HEK293 (cell line): ENCODE data around the gene PCLAF.

ENCODE experiments used
- ATF2 ChIP-seq: fragments of 450-650 bp; formaldehyde crosslinking; IDR thresholded peaks from 2 replicates; pipeline ENCODE4 v1.5.1; 2016; ENCODE audit warnings: missing biosample characterization, missing genetic modification characterization, low read depth
- FEZF1 ChIP-seq: fragments of 450-650 bp; formaldehyde crosslinking; IDR thresholded peaks from 2 replicates; pipeline ENCODE4 v1.5.1; 2016; ENCODE audit warnings: missing biosample characterization, missing genetic modification characterization
- OSR2 ChIP-seq: fragments of 450-650 bp; formaldehyde crosslinking; IDR thresholded peaks from 2 replicates; pipeline ENCODE4 v1.5.1; 2016; ENCODE audit warnings: missing biosample characterization, missing genetic modification characterization
- PRDM10 ChIP-seq: fragments of 450-650 bp; formaldehyde crosslinking; IDR thresholded peaks from 2 replicates; pipeline ENCODE4 v1.5.1; 2016; ENCODE audit warnings: missing biosample characterization, missing genetic modification characterization
- PRDM6 ChIP-seq: fragments of 450-650 bp; formaldehyde crosslinking; IDR thresholded peaks from 2 replicates; pipeline ENCODE4 v1.5.1; 2017; ENCODE audit warnings: missing biosample characterization, missing genetic modification characterization
- SALL2 ChIP-seq: fragments of 450-650 bp; formaldehyde crosslinking; IDR thresholded peaks from 2 replicates; pipeline ENCODE4 v1.5.0; 2017; ENCODE audit warnings: missing biosample characterization, mild to moderate bottlenecking, missing genetic modification characterization, borderline replicate concordance
- SP7 ChIP-seq: fragments of 450-650 bp; formaldehyde crosslinking; IDR thresholded peaks from 2 replicates; pipeline ENCODE4 v1.5.1; 2016; ENCODE audit warnings: missing biosample characterization, missing genetic modification characterization
- TSHZ1 ChIP-seq: fragments of 450-650 bp; formaldehyde crosslinking; IDR thresholded peaks from 2 replicates; pipeline ENCODE4 v1.5.1; 2016; ENCODE audit warnings: missing biosample characterization, missing genetic modification characterization, borderline replicate concordance
- ZNF140 ChIP-seq: fragments of 450-650 bp; formaldehyde crosslinking; IDR thresholded peaks from 2 replicates; pipeline ENCODE4 v1.5.1; 2016; ENCODE audit warnings: missing biosample characterization, missing genetic modification characterization
- ZNF146 ChIP-seq: fragments of 450-650 bp; formaldehyde crosslinking; IDR thresholded peaks from 2 replicates; pipeline ENCODE4 v1.5.1; 2016; ENCODE audit warnings: missing biosample characterization, missing genetic modification characterization
- ZNF155 ChIP-seq: fragments of 450-650 bp; formaldehyde crosslinking; IDR thresholded peaks from 2 replicates; pipeline ENCODE4 v1.5.1; 2016; ENCODE audit warnings: missing biosample characterization, missing genetic modification characterization
- ZNF18 ChIP-seq: fragments of 450-650 bp; formaldehyde crosslinking; IDR thresholded peaks from 2 replicates; pipeline ENCODE4 v1.5.1; 2016; ENCODE audit warnings: missing biosample characterization, missing genetic modification characterization
- ZNF184 ChIP-seq: fragments of 450-650 bp; IDR thresholded peaks from 2 replicates; pipeline ENCODE4 v1.5.1; 2018; ENCODE audit warnings: missing biosample characterization, mild to moderate bottlenecking, missing genetic modification characterization
- ZNF2 ChIP-seq: fragments of 450-650 bp; formaldehyde crosslinking; IDR thresholded peaks from 2 replicates; pipeline ENCODE4 v1.5.1; 2016; ENCODE audit warnings: missing biosample characterization, missing genetic modification characterization
- ZNF280C ChIP-seq: fragments of 450-650 bp; formaldehyde crosslinking; IDR thresholded peaks from 2 replicates; pipeline ENCODE4 v1.5.1; 2016; ENCODE audit warnings: missing biosample characterization, missing genetic modification characterization
- ZNF394 ChIP-seq: fragments of 450-650 bp; formaldehyde crosslinking; IDR thresholded peaks from 2 replicates; pipeline ENCODE4 v1.5.1; 2016; ENCODE audit warnings: missing biosample characterization, missing genetic modification characterization, mild to moderate bottlenecking, moderate library complexity, borderline replicate concordance
- ZNF398 ChIP-seq: fragments of 450-650 bp; formaldehyde crosslinking; IDR thresholded peaks from 2 replicates; pipeline ENCODE4 v1.5.1; 2017; ENCODE audit warnings: missing biosample characterization, missing genetic modification characterization
- ZNF555 ChIP-seq: fragments of 450-650 bp; formaldehyde crosslinking; conservative IDR thresholded peaks from 2 replicates; pipeline ENCODE4 v1.5.1; 2017; ENCODE audit warnings: missing biosample characterization, mild to moderate bottlenecking, missing genetic modification characterization, inconsistent platforms
- ZNF623 ChIP-seq: fragments of 450-650 bp; formaldehyde crosslinking; IDR thresholded peaks from 2 replicates; pipeline ENCODE4 v1.5.1; 2016; ENCODE audit warnings: missing biosample characterization, missing genetic modification characterization
- ZNF670 ChIP-seq: fragments of 450-650 bp; formaldehyde crosslinking; IDR thresholded peaks from 2 replicates; pipeline ENCODE4 v1.5.1; 2016; ENCODE audit warnings: missing biosample characterization, missing genetic modification characterization, low read depth
- ZNF677 ChIP-seq: fragments of 450-650 bp; IDR thresholded peaks from 2 replicates; pipeline ENCODE4 v1.5.0; 2018; ENCODE audit warnings: missing biosample characterization, mild to moderate bottlenecking, missing genetic modification characterization, moderate library complexity
- ZNF701 ChIP-seq: fragments of 450-650 bp; formaldehyde crosslinking; IDR thresholded peaks from 2 replicates; pipeline ENCODE4 v1.5.1; 2016; ENCODE audit warnings: missing biosample characterization, missing genetic modification characterization

Gene PCLAF

GRCh38 chr15:64355944-64356709, 25.1 kb downstream of the PCLAF start, which contains the start of gene CSNK1G1 (continued):
- TF ChIP-seq ZNF394 (tag by site-specific recombination) (no peak), PRDM10 (tag by site-specific recombination) (peak; percentile 38; the same call in 1 of the 2 replicates), FEZF1 (tag by site-specific recombination) (no peak), ZNF398 (tag by site-specific recombination) (peak; percentile 95), ZNF280C (no peak), ZNF140 (tag by site-specific recombination) (no peak), TSHZ1 (no peak), ZNF184 (tag by site-specific recombination) (no peak), ZNF2 (tag by site-specific recombination) (0 out of 2 replicates have a peak, but pooled peaks have one; percentile 17), ZNF670 (tag by site-specific recombination) (no peak), SP7 (tag by site-specific recombination) (0 out of 2 replicates have a peak, but pooled peaks have one; percentile 13), ZNF555 (tag by site-specific recombination) (no peak), ZNF18 (tag by site-specific recombination) (no peak), ZNF146 (tag by site-specific recombination) (no peak), OSR2 (tag by site-specific recombination) (peak; percentile 60), ZNF701 (no peak), ZNF155 (tag by site-specific recombination) (no peak), PRDM6 (tag by site-specific recombination) (peak; percentile 44; the same call in 1 of the 2 replicates), ZNF677 (tag by site-specific recombination) (no peak), SALL2 (tag by site-specific recombination) (no peak), ATF2 (tag by site-specific recombination) (no peak), ZNF623 (tag by site-specific recombination) (no peak)
